ENCODE results near the gene LIMS2.

GRCh38 chr2:127673291-127674069 is 1.9 kb downstream of the LIMS2 start:
- TF ChIP-seq ESRRG (CRISPR knock-in tag; IDR thresholded peaks at IDR 0.05), result no peak
- TF ChIP-seq ARNTL (CRISPR knock-in tag; IDR thresholded peaks at IDR 0.05; ENCODE audit: borderline replicate concordance, low read depth), result no peak
- TF ChIP-seq CSDC2 (CRISPR knock-in tag; IDR thresholded peaks at IDR 0.05), result no peak
- TF ChIP-seq PATZ1 (CRISPR knock-in tag; IDR thresholded peaks at IDR 0.05; ENCODE audit: borderline replicate concordance), result no peak
- TF ChIP-seq TOX (CRISPR knock-in tag; IDR thresholded peaks at IDR 0.05; ENCODE audit: borderline replicate concordance), result no peak
